GM19452 (cell line): ENCODE results near the gene FCGR3B.
A peak's percentile ranks its signal among the peaks of the same experiment; 100 is the strongest.
"Not testable (repeated sequence)": the region's sequence is repeated elsewhere in the genome, so short reads cannot be mapped to it uniquely, and the experiment has no call there.

Source experiments
- ATAC-seq: cut with Tn5 transposase; IDR thresholded peaks from one replicate; pipeline ENCODE4 v1.9.1; 2021; ENCODE audit not compliant: unreplicated experiment

The FCGR3B gene

GRCh38 chr1:161631076-161631475 is at the start of gene FCGR3B:
FCGR3B (minus strand) TSS chr1:161631176; CDS start chr1:161631094, 82 bp downstream.
- ATAC-seq = no peak

GRCh38 chr1:161678500-161678899 is 47.5 kb upstream of the FCGR3B start:
- ATAC-seq = no peak

- no peak for ATAC-seq
Observed at GRCh38 chr1:161676958-161677689, 46.1 kb upstream of the FCGR3B start.

GRCh38 chr1:161676441-161676840 is 45.5 kb upstream of the FCGR3B start:
- no peak for ATAC-seq

GRCh38 chr1:161674908-161675307 is 43.9 kb upstream of the FCGR3B start:
- not testable (repeated sequence) for ATAC-seq

- not testable (repeated sequence) for ATAC-seq
Observed at GRCh38 chr1:161674447-161674846, 43.5 kb upstream of the FCGR3B start.

GRCh38 chr1:161673437-161673836 is 42.5 kb upstream of the FCGR3B start:
- not testable (repeated sequence) for ATAC-seq

GRCh38 chr1:161671045-161672020 is 40.4 kb upstream of the FCGR3B start:
- not testable (repeated sequence) for ATAC-seq

- not testable (repeated sequence) for ATAC-seq
Observed at GRCh38 chr1:161664689-161665088, 33.7 kb upstream of the FCGR3B start.

- ATAC-seq = peak; percentile 33
Observed at GRCh38 chr1:161663569-161663968, 32.6 kb upstream of the FCGR3B start.

GRCh38 chr1:161662684-161663339 is 31.8 kb upstream of the FCGR3B start, which contains the start of gene FCGR2B:
FCGR2B (plus strand) TSS chr1:161663143; CDS start chr1:161663242, 99 bp downstream.
- peak; percentile 53 for ATAC-seq

- not testable (repeated sequence) for ATAC-seq
Observed at GRCh38 chr1:161661660-161662311, 30.8 kb upstream of the FCGR3B start.

GRCh38 chr1:161658524-161658923 is 27.5 kb upstream of the FCGR3B start:
- ATAC-seq = not testable (repeated sequence)

GRCh38 chr1:161653971-161654370 is 23.0 kb upstream of the FCGR3B start:
- not testable (repeated sequence) for ATAC-seq

GRCh38 chr1:161653541-161653940 is 22.6 kb upstream of the FCGR3B start:
- ATAC-seq = not testable (repeated sequence)

GRCh38 chr1:161647507-161648360 is 16.8 kb upstream of the FCGR3B start:
- ATAC-seq = not testable (repeated sequence)

- ATAC-seq = not testable (repeated sequence)
Observed at GRCh38 chr1:161644855-161645254, 13.9 kb upstream of the FCGR3B start.

- ATAC-seq = not testable (repeated sequence)
Observed at GRCh38 chr1:161643481-161644208, 12.7 kb upstream of the FCGR3B start.

- not testable (repeated sequence) for ATAC-seq
Observed at GRCh38 chr1:161642697-161643096, 11.7 kb upstream of the FCGR3B start.
